ENCODE data around the gene KLHL24.

KLHL24 gene

GRCh38 chr3:183653209-183654064 lies 18.0 kb downstream of the KLHL24 start:
- TF ChIP-seq CTCF (IDR thresholded peaks at IDR 0.05; ENCODE audit: low read depth, low read length, missing control alignments): no peak
- H3K27ac ChIP-seq: no peak overlapping the region
- H3K4me3 ChIP-seq (ENCODE audit: low read depth, low read length): no peak overlapping the region
- DNase-seq: no peak
- H3K27me3 ChIP-seq (replicated peaks): no peaks in the 10 kb centered on the region
- peaks cover 3% of the 10 kb centered on the region for H3K36me3 ChIP-seq (replicated peaks)
- in situ Hi-C loops (cut with HindIII; ENCODE audit: low pct_ligation_motif_present, low sequenced_read_pairs): no loop called here

GRCh38 chr3:183654727-183655126 lies 19.3 kb downstream of the KLHL24 start:
- H3K4me3 ChIP-seq (ENCODE audit: low read depth, low read length): no peak overlapping the region
- DNase-seq: no peak
- in situ Hi-C loops (cut with HindIII; ENCODE audit: low pct_ligation_motif_present, low sequenced_read_pairs): no loop called here
- no peak overlapping the region for H3K27ac ChIP-seq
- no peak for TF ChIP-seq CTCF (IDR thresholded peaks at IDR 0.05; ENCODE audit: low read depth, low read length, missing control alignments)
- no peaks in the 10 kb centered on the region for H3K27me3 ChIP-seq (replicated peaks)
- peaks cover 3% of the 10 kb centered on the region for H3K36me3 ChIP-seq (replicated peaks)

- TF ChIP-seq CTCF (IDR thresholded peaks at IDR 0.05; ENCODE audit: low read depth, low read length, missing control alignments): no peak
- in situ Hi-C loops (cut with HindIII; ENCODE audit: low pct_ligation_motif_present, low sequenced_read_pairs): no loop called here
- no peak overlapping the region for H3K27ac ChIP-seq
- H3K4me3 ChIP-seq (ENCODE audit: low read depth, low read length): no peak overlapping the region
- no peak for DNase-seq
- no peaks in the 10 kb centered on the region for H3K27me3 ChIP-seq (replicated peaks)
- peaks cover under 1% of the 10 kb centered on the region for H3K36me3 ChIP-seq (replicated peaks)
Observed at GRCh38 chr3:183662099-183662498, 26.7 kb downstream of the KLHL24 start.

- H3K36me3 ChIP-seq (replicated peaks): peaks cover 3% of the 10 kb centered on the region
- TF ChIP-seq CTCF (IDR thresholded peaks at IDR 0.05; ENCODE audit: low read depth, low read length, missing control alignments): no peak
- no peak overlapping the region for H3K4me3 ChIP-seq (ENCODE audit: low read depth, low read length)
- H3K27ac ChIP-seq: peak overlapping the region; percentile 72
- DNase-seq: peak; percentile 71
- no peaks in the 10 kb centered on the region for H3K27me3 ChIP-seq (replicated peaks)
- in situ Hi-C loops (cut with HindIII; ENCODE audit: low pct_ligation_motif_present, low sequenced_read_pairs): no loop called here
Observed at GRCh38 chr3:183664913-183665381, 29.5 kb downstream of the KLHL24 start.

GRCh38 chr3:183680061-183680460 lies 44.6 kb downstream of the KLHL24 start:
- no peaks in the 10 kb centered on the region for H3K36me3 ChIP-seq (replicated peaks)
- TF ChIP-seq CTCF (IDR thresholded peaks at IDR 0.05; ENCODE audit: low read depth, low read length, missing control alignments): no peak
- H3K27me3 ChIP-seq (replicated peaks): no peaks in the 10 kb centered on the region
- no peak overlapping the region for H3K4me3 ChIP-seq (ENCODE audit: low read depth, low read length)
- H3K27ac ChIP-seq: no peak overlapping the region
- DNase-seq: no peak
- in situ Hi-C loops (cut with HindIII; ENCODE audit: low pct_ligation_motif_present, low sequenced_read_pairs): no loop called here
